ENCODE results near the gene EIF4E2.
"Not testable (repeated sequence)": the region's sequence is repeated elsewhere in the genome, so short reads cannot be mapped to it uniquely, and the experiment has no call there.

EIF4E2 gene

GRCh38 chr2:232522623-232523401, 27.7 kb upstream of the EIF4E2 start:
- DNase-seq: no peak

GRCh38 chr2:232523402-232523681, 27.1 kb upstream of the EIF4E2 start:
- no peak for DNase-seq

GRCh38 chr2:232523682-232524597, 26.5 kb upstream of the EIF4E2 start:
- DNase-seq: peak; percentile 87

GRCh38 chr2:232524771-232525170, 25.7 kb upstream of the EIF4E2 start:
- no peak for DNase-seq

GRCh38 chr2:232525199-232525598, 25.3 kb upstream of the EIF4E2 start:
- no peak for DNase-seq

- peak; percentile 76 for DNase-seq
Measured at GRCh38 chr2:232525791-232526371, 24.6 kb upstream of the EIF4E2 start, which contains the start of gene CHRND. TSS of gene CHRND (plus strand) at chr2:232526160. CDS start at chr2:232526216, 56 bp downstream.

GRCh38 chr2:232526372-232526941, 24.0 kb upstream of the EIF4E2 start:
- DNase-seq: no peak

GRCh38 chr2:232527905-232528470, 22.5 kb upstream of the EIF4E2 start:
- DNase-seq: no peak

GRCh38 chr2:232528746-232529460, 21.6 kb upstream of the EIF4E2 start:
- no peak for DNase-seq

- DNase-seq: no peak
Measured at GRCh38 chr2:232529806-232530547, 20.5 kb upstream of the EIF4E2 start.

GRCh38 chr2:232530626-232531260, 19.7 kb upstream of the EIF4E2 start:
- DNase-seq: no peak

- DNase-seq: no peak
Measured at GRCh38 chr2:232532419-232532818, 18.1 kb upstream of the EIF4E2 start.

- DNase-seq: not testable (repeated sequence)
Measured at GRCh38 chr2:232532821-232533220, 17.7 kb upstream of the EIF4E2 start.

- DNase-seq: no peak
Measured at GRCh38 chr2:232533944-232534710, 16.4 kb upstream of the EIF4E2 start.

- no peak for DNase-seq
Measured at GRCh38 chr2:232534940-232535651, 15.4 kb upstream of the EIF4E2 start.

- DNase-seq: no peak
Measured at GRCh38 chr2:232535761-232536530, 14.5 kb upstream of the EIF4E2 start.

GRCh38 chr2:232537079-232537478, 13.4 kb upstream of the EIF4E2 start:
- DNase-seq: no peak

- no peak for DNase-seq
Measured at GRCh38 chr2:232537499-232537898, 13.0 kb upstream of the EIF4E2 start.

GRCh38 chr2:232538671-232539070, 11.8 kb upstream of the EIF4E2 start:
- no peak for DNase-seq

Data from eye (tissue), 1 donor.